GM23338 (cell line): ENCODE data around the gene SDHA. TPM values are rescaled to one million over a fixed set of nuclear protein-coding genes. Genes with fewer than 3 reads are reported as not detected.

Experiments used
- CREB1 ChIP-seq: fragments of 250-450 bp; sonication (Bioruptor Pico); IDR thresholded peaks from 2 replicates; pipeline ENCODE4 v1.5.0; 2020; ENCODE audit warnings: low read depth, mild to moderate bottlenecking, moderate library complexity
- CTCF ChIP-seq, 2 experiments: fragments of 200-600 bp in 1 of 2; sonication (generic) in 1 of 2; conservative IDR thresholded peaks; 2 replicates each; pipeline versions ENCODE4 v1.5.1 to v1.6.1; 2016 to 2017; ENCODE audit warnings: antibody characterized with exemption in 2 of 2, low read depth in 2 of 2, mild to moderate bottlenecking in 2 of 2, moderate library complexity in 1 of 2
- ETS1 ChIP-seq: IDR thresholded peaks from 2 replicates; pipeline ENCODE4 v1.6.1; 2016; ENCODE audit warnings: antibody characterized with exemption
- EZH2 ChIP-seq: fragments of 200-600 bp; sonication (generic); IDR thresholded peaks from one replicate; pipeline ENCODE4 v1.8.0; 2017; ENCODE audit warnings: antibody characterized with exemption, mild to moderate bottlenecking, low read depth; ENCODE audit not compliant: unreplicated experiment
- JUNB ChIP-seq: IDR thresholded peaks from one replicate; pipeline ENCODE4 v1.6.1; 2016; ENCODE audit warnings: antibody characterized with exemption; ENCODE audit not compliant: unreplicated experiment
- NANOG ChIP-seq: IDR thresholded peaks from 2 replicates; pipeline ENCODE4 v1.6.1; 2016; ENCODE audit warnings: antibody characterized with exemption, borderline replicate concordance
- POLR2AphosphoS5 ChIP-seq: IDR thresholded peaks from 2 replicates; pipeline ENCODE4 v1.6.1; 2016; ENCODE audit warnings: antibody characterized with exemption, low read depth
- ZNF331 ChIP-seq: fragments of 250-450 bp; sonication (Bioruptor Pico); IDR thresholded peaks from 2 replicates; pipeline ENCODE4 v1.5.0; 2020; ENCODE audit warnings: low read depth, mild to moderate bottlenecking, moderate library complexity
- ZNF462 ChIP-seq: fragments of 250-450 bp; sonication (Bioruptor Pico); IDR thresholded peaks from 2 replicates; pipeline ENCODE4 v1.5.0; 2020; ENCODE audit warnings: mild to moderate bottlenecking, moderate library complexity
- polyA plus RNA-seq: library from polyadenylated mRNA; unstranded; fragments of >200 nt; fragmentation: Nextera tagmentation; extraction: Ambion mirVana; gene quantifications from 2 replicates; pipeline ENCODE4 v1.2.1, GENCODE V29; 2016
- total RNA-seq: library from RNA; depleted of rRNA; stranded (reverse); fragments of >200 nt; shearing (Covaris generic); gene quantifications from 2 replicates; pipeline ENCODE4 v1.2.3, GENCODE V29; 2014

SDHA gene
- total and polyA plus RNA-seq, 2 experiments from 2014 or later, result 62.2 to 70.6 TPM

GRCh38 chr5:191949-192690, 26.0 kb upstream of the SDHA start (continued):
- TF ChIP-seq ZNF462 (CRISPR knock-in tag) (no peak), ETS1 (no peak), CTCF (conservative IDR thresholded peaks at IDR 0.05; ENCODE audit: low read depth in 2 of 2) (no peak), EZH2 (no peak), JUNB (no peak), NANOG (no peak), CREB1 (CRISPR knock-in tag) (no peak), POLR2AphosphoS5 (no peak), ZNF331 (CRISPR knock-in tag) (no peak)
